HG03135 (cell line): ENCODE data around the gene CPHXL2.

Experiments used
- ATAC-seq: cut with Tn5 transposase; IDR thresholded peaks from one replicate; pipeline ENCODE4 v1.9.1; 2021; ENCODE audit warnings: mild to moderate bottlenecking, moderate library complexity; ENCODE audit not compliant: unreplicated experiment

The CPHXL2 gene

DNA sequence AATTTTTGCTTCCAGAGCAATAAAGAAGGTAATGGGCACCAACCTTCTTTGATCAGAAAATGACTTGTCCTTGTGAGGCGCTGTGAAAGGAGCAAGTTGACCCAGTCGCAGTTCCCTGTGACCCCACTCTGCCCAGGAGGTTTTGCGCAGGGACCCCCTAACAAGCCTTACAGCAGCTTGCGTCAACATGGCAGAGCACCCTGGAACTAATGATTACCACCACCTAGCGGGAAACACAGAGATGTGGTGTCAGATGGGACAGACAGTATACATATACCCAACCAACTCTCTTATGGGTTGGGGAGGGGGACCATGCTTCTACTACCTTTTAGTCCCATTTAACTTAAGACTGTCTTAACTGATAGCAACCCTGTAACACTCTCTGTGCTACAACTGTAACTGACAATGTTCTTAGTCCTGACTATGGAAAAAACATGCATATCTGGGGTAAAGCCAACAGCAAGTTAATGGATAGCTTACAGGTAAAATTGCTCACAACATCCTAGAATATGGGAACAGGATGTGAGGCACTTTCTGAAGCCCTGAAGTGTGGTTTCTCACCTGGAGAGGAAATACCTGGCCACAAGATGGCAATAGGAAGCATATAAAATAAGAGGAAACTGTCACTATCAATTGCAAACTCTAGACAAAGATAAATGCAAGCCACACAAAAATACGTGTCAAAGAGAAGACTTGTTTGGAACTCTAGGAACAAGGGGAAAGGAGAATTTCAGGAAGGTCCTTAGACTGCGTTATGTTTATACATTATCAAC, 32.4 kb downstream of the CPHXL2 start:
- ATAC-seq: no peak

GRCh38 chr16:75640598-75640997, 36.2 kb downstream of the CPHXL2 start:
- no peak for ATAC-seq

DNA sequence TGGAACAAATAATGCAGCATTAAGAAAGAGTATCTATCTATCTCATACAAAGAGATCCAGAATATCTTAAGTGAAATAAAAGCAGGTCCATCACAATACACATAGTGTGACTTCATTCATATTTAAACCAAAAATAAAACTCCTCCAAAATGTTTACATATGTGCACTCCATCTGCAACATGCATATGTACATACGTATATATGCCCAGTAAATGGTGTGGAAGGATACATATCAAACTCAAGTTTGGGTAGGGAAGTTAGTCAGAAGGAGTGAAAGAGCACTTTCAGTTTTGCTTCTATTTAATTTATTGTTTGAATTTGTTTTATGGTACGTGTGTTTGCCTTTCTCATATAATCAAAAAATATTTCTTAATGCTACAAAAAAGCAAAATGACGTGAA, 41.8 kb downstream of the CPHXL2 start:
- no peak for ATAC-seq

- no peak for ATAC-seq
Observed at GRCh38 chr16:75632857-75633256, 44.0 kb downstream of the CPHXL2 start.

DNA sequence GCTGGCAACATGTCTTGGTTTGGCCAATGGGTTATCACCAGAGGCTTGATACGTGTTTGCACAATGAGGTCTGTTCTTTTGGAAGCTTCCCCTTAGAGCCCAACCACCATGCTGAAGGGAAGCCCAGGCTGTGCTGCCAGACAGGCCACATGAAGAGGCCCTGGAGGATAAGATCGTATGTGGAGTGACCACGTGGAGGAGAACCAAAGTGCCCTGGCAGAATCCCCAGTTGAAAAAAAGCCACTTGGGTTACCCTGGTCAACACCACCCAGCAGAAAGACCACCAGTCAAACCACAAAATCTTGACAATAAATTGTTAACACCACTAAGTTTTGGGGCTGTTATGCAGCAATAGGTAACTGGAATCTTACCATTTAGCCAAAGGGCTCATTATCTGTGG, 46.8 kb downstream of the CPHXL2 start:
- no peak for ATAC-seq

DNA sequence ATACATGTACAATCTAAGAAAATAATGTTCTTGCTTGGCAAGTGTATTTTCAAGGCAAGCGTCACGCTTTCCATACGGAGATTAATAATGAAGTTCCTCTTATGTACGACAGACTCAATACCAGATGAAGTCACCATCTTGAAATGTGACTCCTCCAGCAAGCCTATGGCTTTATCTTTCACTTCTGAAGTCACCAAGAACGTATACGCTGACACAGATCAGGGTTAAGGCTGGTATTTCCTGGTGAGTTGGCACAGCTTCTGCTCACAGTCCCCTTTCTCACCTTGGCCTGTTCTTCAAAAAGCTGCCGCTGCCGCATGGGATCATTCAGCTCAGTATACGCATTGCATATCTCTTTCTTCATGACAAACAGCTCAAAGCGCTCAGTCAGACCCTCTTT, 47.7 kb downstream of the CPHXL2 start:
- no peak for ATAC-seq

DNA sequence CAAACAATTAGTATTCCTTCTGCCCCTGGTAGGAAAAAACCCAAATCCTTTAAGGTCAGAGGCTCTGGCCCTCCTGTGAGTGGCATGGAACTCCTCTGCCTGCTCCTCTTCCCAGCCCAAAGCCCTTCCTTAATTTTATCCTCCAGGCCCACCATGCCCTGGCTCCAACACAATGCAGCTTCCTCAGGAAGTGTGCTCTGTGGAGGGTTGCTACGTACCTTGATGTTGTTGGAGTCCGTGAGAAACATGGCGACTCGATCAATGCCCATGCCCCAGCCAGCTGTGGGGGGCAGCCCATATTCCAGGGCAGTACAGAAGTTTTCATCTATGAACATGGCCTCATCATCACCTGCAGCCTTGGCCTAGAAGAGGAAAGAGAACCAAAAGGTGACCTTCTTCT, 48.5 kb downstream of the CPHXL2 start:
- ATAC-seq: no peak

- no peak for ATAC-seq
Observed at GRCh38 chr16:75627851-75628250, 49.0 kb downstream of the CPHXL2 start.

DNA sequence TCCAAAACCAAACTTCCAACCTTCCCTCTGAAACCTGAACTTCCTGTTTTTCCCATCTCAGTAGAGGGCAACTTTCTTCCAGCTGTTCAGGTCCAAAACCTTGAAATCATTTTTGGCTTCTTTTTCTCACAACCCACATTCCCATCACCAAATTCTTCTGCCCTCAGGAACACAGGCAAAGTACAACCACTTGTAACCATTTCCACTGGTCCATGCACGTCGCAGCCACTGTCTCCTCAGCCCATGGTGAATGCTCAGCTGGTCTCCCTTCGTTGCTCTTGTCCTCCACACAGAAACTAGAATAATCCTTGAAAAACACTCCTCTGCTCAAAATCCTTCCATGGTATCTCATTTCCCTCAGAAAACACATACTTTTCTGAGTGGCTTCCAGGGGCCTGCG, 50.0 kb downstream of the CPHXL2 start:
- no peak for ATAC-seq

- no peak for ATAC-seq
Observed at GRCh38 chr16:75624921-75625334, 51.9 kb downstream of the CPHXL2 start.

DNA sequence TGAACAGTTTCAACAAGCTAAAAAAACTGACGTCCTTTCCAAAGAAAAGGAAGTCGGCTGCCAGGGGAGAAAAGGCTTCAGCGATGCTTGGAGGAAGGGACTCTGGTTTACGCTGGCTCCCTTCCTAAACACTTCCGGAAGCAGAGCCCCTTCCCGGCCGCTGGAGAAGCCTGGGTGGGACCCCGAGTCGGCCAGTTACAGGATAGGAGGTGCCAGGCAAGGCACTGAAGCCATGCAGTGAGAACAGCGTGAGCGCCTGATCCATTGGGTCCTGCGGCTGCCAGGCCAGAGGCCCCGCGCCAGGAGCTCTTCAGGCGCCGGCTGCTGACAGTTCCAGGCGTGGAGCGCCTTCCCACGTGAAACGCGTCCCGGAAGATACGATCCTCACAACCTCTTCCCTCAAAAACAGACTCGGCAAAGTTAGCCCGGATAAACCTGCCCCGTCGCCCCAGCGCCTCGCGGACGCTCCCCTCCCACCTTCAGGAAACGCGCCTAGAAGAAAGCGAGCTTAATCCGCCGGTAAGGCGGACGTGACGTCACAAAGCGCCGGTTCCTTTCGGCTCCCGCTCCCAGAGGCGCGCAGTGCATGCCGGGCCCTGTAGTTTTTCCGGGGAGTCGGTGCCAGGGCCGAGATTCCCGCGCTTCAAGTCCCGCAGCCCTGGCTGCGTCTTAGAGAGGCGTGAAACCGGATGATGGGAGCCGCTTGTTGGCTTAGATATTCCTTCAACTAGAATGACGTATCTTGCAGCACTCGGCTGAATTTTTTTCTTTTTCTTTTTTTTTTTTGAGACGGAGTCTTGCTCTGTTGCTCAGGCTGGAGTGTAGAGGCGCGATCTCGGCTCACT, 53.8 kb downstream of the CPHXL2 start, which contains the start of gene ADAT1:
TSS of gene ADAT1 (minus strand) at position 521 of the 845 bp plus-strand sequence. CDS start 2,482 bp downstream, outside the sequence.
- ATAC-seq: peak; percentile 96

DNA sequence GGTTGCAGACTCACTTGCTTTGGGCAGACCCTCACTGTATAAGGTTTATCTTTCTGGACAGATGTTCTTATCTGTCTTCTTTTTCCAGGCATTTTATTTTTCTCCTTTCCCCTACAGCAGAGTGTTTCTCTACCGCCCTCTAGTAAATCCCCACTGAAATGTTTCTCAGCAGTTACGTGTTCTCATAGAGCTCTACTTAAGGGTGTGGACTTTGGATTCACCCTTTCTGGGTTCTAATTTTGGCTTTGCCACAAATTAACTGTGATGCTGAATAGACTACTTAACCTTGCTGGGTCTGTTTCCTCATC, 55.7 kb downstream of the CPHXL2 start:
- no peak for ATAC-seq

DNA sequence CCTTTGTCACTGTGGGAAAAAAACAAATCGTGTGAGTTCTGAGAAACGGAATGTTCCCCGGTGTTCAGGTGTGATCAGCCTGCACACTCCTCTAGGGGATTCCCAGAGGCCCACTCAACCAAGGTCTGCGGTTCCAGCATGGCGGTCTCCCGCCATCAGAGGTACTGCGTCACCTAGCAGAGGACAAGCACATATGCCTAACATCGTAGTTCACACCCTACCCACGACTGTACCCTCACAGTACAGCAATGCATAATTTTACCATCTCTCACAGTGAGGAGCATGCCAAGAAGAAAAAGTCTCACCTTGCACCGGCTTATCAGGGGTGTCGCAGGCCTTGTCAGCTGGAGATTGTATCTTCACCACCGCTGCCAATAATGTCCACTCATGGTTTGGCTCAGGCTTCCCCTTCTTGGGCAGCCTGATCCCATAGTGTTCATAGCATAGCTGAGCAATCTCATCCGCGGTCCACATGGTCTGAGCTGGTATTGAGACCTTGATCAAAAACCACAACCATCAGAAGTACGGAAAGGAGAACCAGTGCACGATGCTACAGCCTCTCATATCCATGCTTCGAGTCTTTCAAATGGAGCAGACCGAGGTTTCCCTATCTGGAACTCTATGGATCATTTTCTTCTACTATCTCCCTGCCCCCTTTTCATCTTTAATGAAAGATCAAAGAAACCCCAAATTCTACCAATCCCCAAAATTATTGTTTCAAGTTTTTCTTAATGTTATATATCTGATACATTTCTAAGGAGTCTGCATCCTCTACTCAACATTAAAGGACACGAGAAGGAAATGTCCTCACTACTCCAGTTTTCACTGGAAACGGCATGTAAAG, 56.3 kb downstream of the CPHXL2 start:
- no peak for ATAC-seq

DNA sequence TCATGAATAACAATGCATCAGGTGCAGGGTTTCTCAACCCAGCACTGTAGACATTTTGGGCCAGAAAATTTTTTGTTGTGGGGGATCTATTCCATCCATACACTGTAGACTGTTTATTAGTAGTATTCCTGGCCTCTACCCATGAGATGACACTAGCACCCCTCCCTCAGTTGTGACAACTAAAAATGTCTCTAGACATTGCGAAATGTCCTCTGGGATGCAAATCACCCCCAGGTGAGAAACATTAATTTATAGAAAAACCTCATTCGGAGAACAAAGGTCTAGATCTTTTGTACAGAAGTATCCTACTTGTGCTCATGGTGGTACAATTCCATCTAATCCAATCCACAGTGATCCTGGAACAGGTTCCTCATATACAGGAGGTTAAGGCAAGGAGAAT, 58.0 kb downstream of the CPHXL2 start:
- ATAC-seq: no peak

- no peak for ATAC-seq
Observed at GRCh38 chr16:75617121-75617520, 59.7 kb downstream of the CPHXL2 start.

DNA sequence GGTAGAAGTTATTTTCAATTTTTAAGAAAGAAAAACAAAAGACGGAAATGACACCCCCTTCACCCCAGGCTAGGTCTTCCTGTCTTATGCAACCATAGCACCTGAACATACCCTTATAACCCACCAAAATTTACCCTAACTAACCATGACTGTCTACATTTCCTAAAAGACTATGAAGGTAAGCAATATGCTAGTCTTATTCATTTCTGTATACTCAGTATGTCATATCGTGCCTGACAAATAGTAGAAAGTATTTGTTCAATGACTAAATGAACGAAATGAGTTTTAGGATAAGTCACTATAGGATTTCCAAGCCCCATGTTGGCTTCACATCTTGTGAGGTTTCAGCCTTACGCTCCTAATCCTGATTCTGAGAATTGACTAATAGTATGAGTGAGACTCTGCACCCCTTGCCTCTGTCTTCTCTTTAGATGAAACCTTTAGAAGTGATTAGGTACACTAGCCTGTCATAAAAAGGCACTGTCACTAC, 60.2 kb downstream of the CPHXL2 start:
- no peak for ATAC-seq

DNA sequence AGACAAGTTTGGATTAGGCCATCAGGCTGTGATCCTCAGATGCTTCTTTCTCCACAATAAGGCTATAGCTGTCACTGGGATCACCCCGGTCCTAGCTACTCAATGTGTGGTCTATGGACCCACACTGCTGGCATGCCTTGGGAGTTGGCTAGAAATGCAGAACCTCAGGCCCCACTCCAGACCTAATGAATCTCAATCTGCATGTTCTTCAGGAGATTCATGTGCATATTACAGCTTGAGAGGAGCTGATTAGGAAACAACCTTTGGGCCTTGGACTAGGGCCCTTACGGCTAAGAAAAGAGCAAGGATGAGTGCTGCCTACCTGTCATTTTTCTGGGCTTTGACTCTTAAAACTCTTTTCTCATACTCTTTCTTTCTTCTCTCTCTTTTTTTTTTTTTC, 61.2 kb downstream of the CPHXL2 start:
- no peak for ATAC-seq

DNA sequence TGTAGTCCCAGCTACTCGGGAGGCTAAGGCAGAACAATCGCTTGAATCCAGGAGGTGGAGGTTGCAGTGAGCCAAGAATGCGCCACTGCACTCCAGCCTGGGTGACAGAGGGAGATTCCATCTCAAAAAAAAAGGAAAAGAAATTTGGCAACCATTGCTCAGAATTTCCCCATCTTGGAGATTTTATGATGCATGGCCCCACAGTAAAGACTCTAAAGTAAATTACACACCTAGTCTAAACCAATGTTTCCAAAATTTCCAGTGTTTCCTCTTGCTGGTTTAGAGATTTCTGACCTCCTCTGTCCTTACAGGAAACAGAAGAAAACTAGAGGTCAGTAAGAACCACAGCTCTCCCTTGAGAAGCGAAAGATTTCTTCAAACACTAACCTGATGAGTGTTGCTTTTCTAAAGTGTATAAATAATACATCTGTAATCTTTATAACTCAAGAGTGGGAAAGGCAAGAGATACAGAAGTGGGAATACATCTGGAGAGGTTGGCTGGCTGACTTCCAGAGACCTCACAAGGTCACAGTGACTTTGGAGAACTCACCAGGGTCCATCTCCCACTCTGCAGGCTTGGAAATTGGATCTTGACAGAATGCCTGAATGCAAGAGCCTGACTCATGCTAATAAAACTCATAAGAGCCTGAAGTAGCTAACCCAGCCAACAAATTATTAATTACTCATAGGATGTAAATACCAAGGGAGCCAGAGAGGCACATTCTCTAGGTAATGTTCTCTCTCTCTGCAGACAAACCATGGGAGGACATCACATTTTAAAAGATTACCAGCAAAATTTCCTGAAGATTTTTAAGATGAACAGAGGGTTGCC, 62.5 kb downstream of the CPHXL2 start:
- ATAC-seq: no peak
